ENCODE data around the gene KBTBD6. TPM values are rescaled to one million over a fixed set of nuclear protein-coding genes. Genes with fewer than 3 reads are reported as not detected.

Gene KBTBD6
- total and polyA plus RNA-seq, 4 experiments from 2014 or later, result 4.2 to 10.5 (median 7.4) TPM

DNA sequence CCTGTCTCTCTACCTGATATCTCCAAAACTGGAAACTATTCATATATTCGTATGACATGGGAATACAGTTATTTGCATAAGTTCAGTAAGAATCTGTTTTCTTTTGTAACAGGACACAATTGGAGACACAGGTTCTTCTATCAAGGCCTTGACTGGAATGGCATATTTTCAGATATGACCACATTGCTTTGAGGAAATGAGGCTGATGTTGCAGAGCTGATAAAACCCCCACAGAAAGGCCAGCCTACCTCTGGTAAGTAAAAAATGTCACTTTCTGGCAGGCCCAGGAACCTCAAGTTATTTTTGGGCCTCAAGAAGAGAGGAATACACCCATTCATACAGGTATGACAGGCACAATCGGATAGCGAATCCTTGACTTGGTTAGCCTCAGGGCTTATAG lies 29.5 kb upstream of the KBTBD6 start:
- no peak for DNase-seq
- Mint-ChIP-seq H3K4me3 (no peak overlapping the region), H3K27me3 (no peaks in the 10 kb centered on the region), H3K4me1 (peaks cover 0 to 2% (median under 1%) of the 10 kb centered on the region in 4 donors), H3K9me3 (peaks cover 0 to 1% (median 0%) of the 10 kb centered on the region in 8 donors), H3K27ac (no peak overlapping the region), H3K36me3 (peaks cover 0 to 11% of the 10 kb centered on the region in 2 donors)
- Histone ChIP-seq H3K27ac (ENCODE audit: low read depth, low read length) (no peak overlapping the region), H3K4me3 (ENCODE audit: low read length in 2 of 2) (no peak overlapping the region), H3K27me3 (ENCODE audit: insufficient read depth, low read length) (no peaks in the 10 kb centered on the region), H3K4me1 (ENCODE audit: insufficient read depth, low read length) (no peaks in the 10 kb centered on the region), H3K9me3 (ENCODE audit: control insufficient read depth in 1 of 2, low read length in 2 of 2) (no peaks in the 10 kb centered on the region), H3K36me3 (ENCODE audit: insufficient read depth, low read length) (no peaks in the 10 kb centered on the region)
- ChIA-PET CTCF (ENCODE audit: partially characterized antibody) (no interaction called here), POLR2A (ENCODE audit: partially characterized antibody) (no interaction called here)
- intact Hi-C loops (cut with micrococcal nuclease), result no loop called here

DNA sequence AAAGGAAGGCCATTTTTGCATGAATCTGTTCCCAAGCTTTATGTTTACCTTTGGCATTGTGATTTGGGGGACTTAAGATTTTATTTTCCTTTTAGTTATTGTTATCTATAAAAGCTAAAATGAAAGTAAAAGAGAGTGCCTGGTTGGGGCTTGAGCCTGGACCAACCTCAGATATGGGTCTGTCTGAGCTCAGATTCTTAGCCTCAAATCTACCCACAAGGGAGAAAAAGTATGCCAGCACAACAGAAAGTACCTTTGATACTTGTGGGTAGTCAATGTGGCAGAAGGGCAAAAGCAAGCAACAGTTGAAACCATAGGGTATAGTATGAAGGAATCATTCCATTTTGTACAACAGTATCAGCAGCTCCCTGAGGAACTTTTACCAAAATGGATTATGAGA lies 26.6 kb upstream of the KBTBD6 start:
- peaks cover 0 to 2% (median 0%) of the 10 kb centered on the region in 4 donors for H3K4me1 Mint-ChIP-seq
- POLR2A ChIA-PET (ENCODE audit: partially characterized antibody), result no interaction called here
- CTCF ChIA-PET (ENCODE audit: partially characterized antibody), result no interaction called here
- Histone ChIP-seq H3K27me3 (ENCODE audit: insufficient read depth, low read length) (no peaks in the 10 kb centered on the region), H3K4me1 (ENCODE audit: insufficient read depth, low read length) (no peaks in the 10 kb centered on the region), H3K4me3 (ENCODE audit: low read length in 2 of 2) (no peak overlapping the region), H3K36me3 (ENCODE audit: insufficient read depth, low read length) (no peaks in the 10 kb centered on the region), H3K9me3 (ENCODE audit: control insufficient read depth in 1 of 2, low read length in 2 of 2) (no peaks in the 10 kb centered on the region), H3K27ac (ENCODE audit: low read depth, low read length) (no peak overlapping the region)
- no peaks in the 10 kb centered on the region for H3K27me3 Mint-ChIP-seq
- no peak for DNase-seq
- H3K27ac Mint-ChIP-seq, result peak overlapping the region in 2 of 7 donors; percentile 19 to 84
- peaks cover 0 to 11% of the 10 kb centered on the region in 2 donors for H3K36me3 Mint-ChIP-seq
- H3K4me3 Mint-ChIP-seq, result no peak overlapping the region
- intact Hi-C loops (cut with micrococcal nuclease), result no loop called here
- peaks cover 0 to 1% (median 0%) of the 10 kb centered on the region in 8 donors for H3K9me3 Mint-ChIP-seq

- peaks cover 0 to 13% (median 5%) of the 10 kb centered on the region in 8 donors for H3K9me3 Mint-ChIP-seq
- H3K27ac Mint-ChIP-seq, result no peak overlapping the region
- no peaks in the 10 kb centered on the region for H3K27me3 Mint-ChIP-seq
- POLR2A ChIA-PET (ENCODE audit: partially characterized antibody), result no interaction called here
- intact Hi-C loops (cut with micrococcal nuclease), result no loop called here
- CTCF ChIA-PET (ENCODE audit: partially characterized antibody), result no interaction called here
- H3K9me3 ChIP-seq (ENCODE audit: control insufficient read depth in 1 of 2, low read length in 2 of 2), result peaks cover 0 to 2% of the 10 kb centered on the region in 2 donors
- peaks cover 0 to 2% (median 0%) of the 10 kb centered on the region in 4 donors for H3K4me1 Mint-ChIP-seq
- no peaks in the 10 kb centered on the region for H3K4me1 ChIP-seq (ENCODE audit: insufficient read depth, low read length)
- peaks cover 4 to 11% of the 10 kb centered on the region in 2 donors for H3K36me3 Mint-ChIP-seq
- H3K4me3 Mint-ChIP-seq, result no peak overlapping the region
- H3K36me3 ChIP-seq (ENCODE audit: insufficient read depth, low read length), result no peaks in the 10 kb centered on the region
- no peak overlapping the region for H3K4me3 ChIP-seq (ENCODE audit: low read length in 2 of 2)
- H3K27ac ChIP-seq (ENCODE audit: low read depth, low read length), result no peak overlapping the region
- DNase-seq, result no peak
- H3K27me3 ChIP-seq (ENCODE audit: insufficient read depth, low read length), result no peaks in the 10 kb centered on the region
These were observed 24.6 kb upstream of the KBTBD6 start for GRCh38 chr13:41157048-41157717.

DNA sequence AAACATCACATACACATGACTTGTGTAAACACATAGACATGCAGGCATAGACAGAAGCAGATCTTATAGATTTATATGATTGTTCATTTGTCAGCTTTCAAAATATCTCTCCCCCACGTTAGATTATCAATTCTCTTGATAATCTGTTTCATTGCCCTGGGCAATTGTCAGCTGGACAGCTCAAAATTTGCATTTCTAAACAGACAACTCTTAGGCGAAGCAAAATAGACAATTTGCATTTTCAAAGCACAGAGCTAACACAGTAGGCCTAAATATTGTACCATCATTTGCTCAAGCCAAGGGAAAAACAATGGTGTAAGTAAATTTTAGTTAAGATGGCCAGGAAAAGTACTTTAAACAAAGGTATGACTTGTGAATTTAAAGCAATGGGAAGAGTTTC lies 24.0 kb upstream of the KBTBD6 start:
- Histone ChIP-seq H3K4me3 (ENCODE audit: low read length in 2 of 2) (no peak overlapping the region), H3K27ac (ENCODE audit: low read depth, low read length) (no peak overlapping the region), H3K9me3 (ENCODE audit: control insufficient read depth in 1 of 2, low read length in 2 of 2) (peaks cover 0 to 7% of the 10 kb centered on the region in 2 donors), H3K27me3 (ENCODE audit: insufficient read depth, low read length) (no peaks in the 10 kb centered on the region), H3K36me3 (ENCODE audit: insufficient read depth, low read length) (no peaks in the 10 kb centered on the region), H3K4me1 (ENCODE audit: insufficient read depth, low read length) (no peaks in the 10 kb centered on the region)
- Mint-ChIP-seq H3K4me1 (peaks cover 0 to 2% (median 0%) of the 10 kb centered on the region in 4 donors), H3K9me3 (peaks cover 2 to 19% (median 11%) of the 10 kb centered on the region in 8 donors), H3K27me3 (no peaks in the 10 kb centered on the region), H3K27ac (no peak overlapping the region), H3K4me3 (no peak overlapping the region), H3K36me3 (peaks cover 10 to 15% of the 10 kb centered on the region in 2 donors)
- DNase-seq, result no peak
- CTCF ChIA-PET (ENCODE audit: partially characterized antibody), result interaction anchor here (1.4 kb wide), 1 partner anchor 13 kb away, joined by 3 read pairs; no protein-coding TSS in a partner anchor
- intact Hi-C loops (cut with micrococcal nuclease), result no loop called here
- POLR2A ChIA-PET (ENCODE audit: partially characterized antibody), result no interaction called here

- no peaks in the 10 kb centered on the region for H3K4me1 Mint-ChIP-seq
- no peak overlapping the region for H3K27ac ChIP-seq (ENCODE audit: low read depth, low read length)
- CTCF ChIA-PET (ENCODE audit: partially characterized antibody), result no interaction called here
These were observed 21.4 kb upstream of the KBTBD6 start for GRCh38 chr13:41154042-41154441.

GRCh38 chr13:41152005-41152404 lies 19.4 kb upstream of the KBTBD6 start:
- intact Hi-C loops (cut with micrococcal nuclease), result no loop called here
- no peak for DNase-seq
- peaks cover 43 to 56% of the 10 kb centered on the region in 2 donors for H3K36me3 Mint-ChIP-seq
- POLR2A ChIA-PET (ENCODE audit: partially characterized antibody), result no interaction called here
- no peaks in the 10 kb centered on the region for H3K4me1 Mint-ChIP-seq
- Histone ChIP-seq H3K4me1 (ENCODE audit: insufficient read depth, low read length) (no peaks in the 10 kb centered on the region), H3K27ac (ENCODE audit: low read depth, low read length) (no peak overlapping the region), H3K27me3 (ENCODE audit: insufficient read depth, low read length) (no peaks in the 10 kb centered on the region), H3K36me3 (ENCODE audit: insufficient read depth, low read length) (no peaks in the 10 kb centered on the region), H3K4me3 (ENCODE audit: low read length in 2 of 2) (no peak overlapping the region), H3K9me3 (ENCODE audit: control insufficient read depth in 1 of 2, low read length in 2 of 2) (peaks cover 6 to 36% of the 10 kb centered on the region in 2 donors)
- H3K9me3 Mint-ChIP-seq, result peaks cover 12 to 65% (median 55%) of the 10 kb centered on the region in 8 donors
- H3K27me3 Mint-ChIP-seq, result no peaks in the 10 kb centered on the region
- CTCF ChIA-PET (ENCODE audit: partially characterized antibody), result no interaction called here
- H3K4me3 Mint-ChIP-seq, result no peak overlapping the region
- peak overlapping the region in 2 of 7 donors; percentile 25 to 43 for H3K27ac Mint-ChIP-seq

More at GRCh38 chr13:41154042-41154441, 21.4 kb upstream of the KBTBD6 start:
- H3K36me3 Mint-ChIP-seq, result peaks cover 34 to 39% of the 10 kb centered on the region in 2 donors
- Histone ChIP-seq H3K9me3 (ENCODE audit: control insufficient read depth in 1 of 2, low read length in 2 of 2) (peaks cover 5 to 22% of the 10 kb centered on the region in 2 donors), H3K36me3 (ENCODE audit: insufficient read depth, low read length) (no peaks in the 10 kb centered on the region), H3K27me3 (ENCODE audit: insufficient read depth, low read length) (no peaks in the 10 kb centered on the region), H3K4me3 (ENCODE audit: low read length in 2 of 2) (no peak overlapping the region), H3K4me1 (ENCODE audit: insufficient read depth, low read length) (no peaks in the 10 kb centered on the region)
- POLR2A ChIA-PET (ENCODE audit: partially characterized antibody), result no interaction called here
- intact Hi-C loops (cut with micrococcal nuclease), result no loop called here
- no peak overlapping the region for H3K4me3 Mint-ChIP-seq
- peaks cover 9 to 45% (median 37%) of the 10 kb centered on the region in 8 donors for H3K9me3 Mint-ChIP-seq
- no peak overlapping the region for H3K27ac Mint-ChIP-seq
- no peak for DNase-seq
- no peaks in the 10 kb centered on the region for H3K27me3 Mint-ChIP-seq

GRCh38 chr13:41150058-41150457 lies 17.5 kb upstream of the KBTBD6 start:
- Mint-ChIP-seq H3K9me3 (peaks cover 12 to 80% (median 58%) of the 10 kb centered on the region in 8 donors), H3K4me1 (no peaks in the 10 kb centered on the region), H3K4me3 (no peak overlapping the region), H3K27ac (no peak overlapping the region), H3K36me3 (peaks cover 48 to 70% of the 10 kb centered on the region in 2 donors), H3K27me3 (no peaks in the 10 kb centered on the region)
- Histone ChIP-seq H3K36me3 (ENCODE audit: insufficient read depth, low read length) (no peaks in the 10 kb centered on the region), H3K9me3 (ENCODE audit: control insufficient read depth in 1 of 2, low read length in 2 of 2) (peaks cover 6 to 36% of the 10 kb centered on the region in 2 donors), H3K4me1 (ENCODE audit: insufficient read depth, low read length) (no peaks in the 10 kb centered on the region), H3K4me3 (ENCODE audit: low read length in 2 of 2) (no peak overlapping the region), H3K27ac (ENCODE audit: low read depth, low read length) (no peak overlapping the region), H3K27me3 (ENCODE audit: insufficient read depth, low read length) (no peaks in the 10 kb centered on the region)
- ChIA-PET CTCF (ENCODE audit: partially characterized antibody) (no interaction called here), POLR2A (ENCODE audit: partially characterized antibody) (no interaction called here)
- intact Hi-C loops (cut with micrococcal nuclease), result no loop called here
- no peak for DNase-seq
